ENCODE measurements around the gene TRPC4.

TRPC4 gene

GRCh38 chr13:37667702-37668101 is 201.9 kb downstream of the TRPC4 start:
- H3K4me3 ChIP-seq (ENCODE audit: low read depth, low read length) = no peak overlapping the region
- TF ChIP-seq CTCF (IDR thresholded peaks at IDR 0.05; ENCODE audit: low read depth, low read length) = no peak

GRCh38 chr13:37666036-37666435 is 203.5 kb downstream of the TRPC4 start:
- TF ChIP-seq CTCF (IDR thresholded peaks at IDR 0.05; ENCODE audit: low read depth, low read length) = no peak
- H3K4me3 ChIP-seq (ENCODE audit: low read depth, low read length) = no peak overlapping the region

- no peak for TF ChIP-seq CTCF (IDR thresholded peaks at IDR 0.05; ENCODE audit: low read depth, low read length)
- H3K4me3 ChIP-seq (ENCODE audit: low read depth, low read length) = no peak overlapping the region
Observed at GRCh38 chr13:37665420-37665819, 204.2 kb downstream of the TRPC4 start.

- no peak overlapping the region for H3K4me3 ChIP-seq (ENCODE audit: low read depth, low read length)
- TF ChIP-seq CTCF (IDR thresholded peaks at IDR 0.05; ENCODE audit: low read depth, low read length) = no peak
Observed at GRCh38 chr13:37663724-37664123, 205.8 kb downstream of the TRPC4 start.

- no peak for TF ChIP-seq CTCF (IDR thresholded peaks at IDR 0.05; ENCODE audit: low read depth, low read length)
- no peak overlapping the region for H3K4me3 ChIP-seq (ENCODE audit: low read depth, low read length)
Observed at GRCh38 chr13:37662624-37663023, 206.9 kb downstream of the TRPC4 start.

- H3K4me3 ChIP-seq (ENCODE audit: low read depth, low read length) = no peak overlapping the region
- TF ChIP-seq CTCF (IDR thresholded peaks at IDR 0.05; ENCODE audit: low read depth, low read length) = no peak
Observed at GRCh38 chr13:37657956-37658355, 211.6 kb downstream of the TRPC4 start.

GRCh38 chr13:37657134-37657533 is 212.4 kb downstream of the TRPC4 start:
- H3K4me3 ChIP-seq (ENCODE audit: low read depth, low read length) = no peak overlapping the region
- TF ChIP-seq CTCF (IDR thresholded peaks at IDR 0.05; ENCODE audit: low read depth, low read length) = no peak

All from WI38 (cell line).